ENCODE data around the gene GDF10.

Gene GDF10

GRCh38 chr10:47294501-47294900 lies 5.5 kb upstream of the GDF10 start:
- no peak for DNase-seq

DNA sequence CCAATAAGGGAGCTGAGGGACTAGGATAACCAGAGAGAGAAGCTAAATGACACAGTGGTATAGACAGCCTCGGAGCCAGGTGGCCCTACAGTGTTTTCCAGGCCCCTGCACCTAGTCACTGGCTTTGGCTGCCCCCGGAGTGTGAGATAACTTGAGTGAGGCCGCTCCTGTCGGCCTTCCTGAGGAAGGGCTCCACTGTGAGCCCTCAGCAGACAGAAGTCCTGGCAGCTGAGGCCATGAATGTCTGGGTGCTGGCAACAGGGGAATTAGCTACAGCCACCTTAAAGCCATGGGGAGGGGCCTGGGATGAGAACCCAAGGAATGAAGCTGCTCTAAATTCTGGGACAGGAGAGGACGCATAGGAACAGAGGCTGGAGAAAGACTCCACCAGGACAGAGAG lies 4.6 kb upstream of the GDF10 start:
- DNase-seq: no peak

DNA sequence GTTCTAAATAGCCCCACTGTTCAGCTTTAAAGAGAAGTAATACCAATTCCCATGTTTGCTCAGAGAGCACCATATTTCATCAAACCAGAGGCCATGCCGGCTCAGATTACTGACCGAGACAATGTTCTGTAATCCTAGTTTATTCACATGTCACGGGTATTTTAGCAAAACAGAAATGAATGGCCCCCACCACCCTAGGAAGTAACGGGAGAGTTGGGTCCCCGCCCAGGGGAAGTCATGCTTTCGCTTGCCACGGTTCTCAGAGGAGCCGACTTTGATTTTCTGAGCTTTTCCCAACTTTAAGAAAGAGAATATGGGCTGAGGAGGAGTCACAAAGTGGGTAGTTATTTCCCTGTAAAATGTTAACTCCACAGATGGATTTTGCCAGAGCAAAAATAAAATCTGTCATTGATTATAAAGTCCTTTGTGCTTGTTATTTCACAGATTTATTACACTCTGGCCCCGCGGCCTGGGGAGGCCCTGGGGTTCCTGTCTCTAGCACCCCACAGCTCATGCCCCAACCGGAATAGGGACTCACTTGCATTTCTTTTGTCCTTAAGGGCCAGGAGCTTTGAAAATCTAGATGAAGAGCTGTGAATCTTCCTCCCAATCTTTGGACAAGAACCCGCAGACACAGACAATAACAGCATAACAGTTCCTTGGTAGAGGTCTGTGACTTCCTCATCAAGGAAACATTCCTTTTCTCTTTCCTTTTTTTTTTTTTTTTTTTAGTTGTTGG lies 3.7 kb upstream of the GDF10 start:
- DNase-seq: no peak

DNA sequence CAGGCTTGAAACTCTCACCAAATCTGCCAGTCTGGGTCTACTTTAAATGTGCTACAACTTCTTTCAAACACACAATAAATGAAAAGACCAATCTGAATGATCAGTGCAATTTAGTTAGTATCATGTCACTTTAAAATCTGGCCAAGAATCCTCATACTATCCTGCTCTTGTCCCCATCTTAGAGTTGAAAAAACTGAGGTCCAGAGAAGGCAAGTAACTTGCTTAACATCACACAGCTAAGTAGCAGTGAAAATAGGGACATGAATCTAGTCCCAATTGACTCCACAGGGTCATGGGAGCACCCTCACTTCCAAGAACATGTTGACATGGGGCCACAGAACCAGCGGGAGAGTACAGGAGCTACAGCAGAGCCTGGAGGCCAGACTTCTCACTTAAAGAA lies 3.1 kb upstream of the GDF10 start:
- DNase-seq: no peak

GRCh38 chr10:47297866-47298540 lies 2.0 kb upstream of the GDF10 start:
- DNase-seq: no peak

DNA sequence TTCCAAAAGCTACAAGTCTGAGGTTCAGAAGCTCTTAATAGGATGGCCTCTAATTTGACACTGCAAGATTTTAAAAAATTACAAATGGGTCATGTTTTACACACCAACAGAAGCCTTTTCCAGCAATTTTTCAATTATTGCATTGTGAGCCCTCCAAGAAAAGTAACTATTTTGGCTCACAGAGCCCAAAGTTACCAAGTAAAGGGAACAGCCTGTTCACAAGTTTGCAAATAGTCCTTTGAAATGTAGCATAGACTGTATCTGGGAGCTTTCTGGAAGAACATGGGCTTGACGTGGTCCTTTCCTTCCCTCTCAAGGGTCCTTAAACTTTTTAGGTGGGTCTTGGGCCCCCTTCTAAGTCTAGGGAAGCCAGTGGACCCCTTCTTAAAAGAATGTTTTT lies 1.3 kb upstream of the GDF10 start:
- no peak for DNase-seq

- DNase-seq: no peak
These were observed 483 bp downstream of the GDF10 start for GRCh38 chr10:47300429-47300931.

GRCh38 chr10:47301833-47302232 lies 1.8 kb downstream of the GDF10 start:
- DNase-seq: no peak

DNA sequence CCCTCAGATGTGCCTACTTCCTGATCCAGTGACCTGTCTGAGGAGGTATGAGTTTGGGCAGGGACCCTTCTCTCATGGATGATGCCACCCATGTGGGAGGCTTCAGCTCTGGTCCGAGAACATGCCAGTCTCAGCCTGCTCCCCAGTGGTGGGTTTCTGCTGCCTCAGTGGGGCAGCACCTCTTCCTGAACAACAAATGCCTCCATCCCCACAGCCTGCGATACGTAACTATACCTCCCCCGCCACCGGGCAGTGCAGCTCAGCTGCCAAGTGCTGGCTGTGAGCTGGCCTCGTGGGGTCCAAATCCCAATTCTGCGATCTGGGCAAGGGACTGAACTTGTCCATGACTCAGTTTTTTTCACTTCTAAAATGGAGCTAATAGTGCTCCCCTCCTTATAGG lies 3.1 kb downstream of the GDF10 start:
- no peak for DNase-seq

DNA sequence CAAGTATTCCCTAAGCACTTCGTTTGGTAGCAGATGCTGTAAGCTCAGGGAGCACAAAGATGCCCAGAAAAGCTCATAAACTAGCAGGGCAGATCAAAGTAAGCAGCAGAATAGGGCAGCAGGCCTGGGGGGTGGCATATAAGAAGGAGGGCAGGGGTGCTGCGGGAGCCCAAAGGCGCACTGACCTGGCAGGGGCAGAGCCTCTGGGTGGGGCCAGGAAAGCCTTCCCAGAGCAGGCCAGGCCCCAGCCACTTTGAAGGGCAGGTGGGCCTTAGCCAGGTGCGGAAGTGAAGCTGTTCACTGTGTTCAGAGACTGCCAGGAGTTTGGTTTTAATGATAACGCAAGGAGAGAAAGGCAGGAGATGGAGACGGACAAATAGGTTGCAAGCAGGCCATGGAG lies 3.9 kb downstream of the GDF10 start:
- DNase-seq: no peak

DNA sequence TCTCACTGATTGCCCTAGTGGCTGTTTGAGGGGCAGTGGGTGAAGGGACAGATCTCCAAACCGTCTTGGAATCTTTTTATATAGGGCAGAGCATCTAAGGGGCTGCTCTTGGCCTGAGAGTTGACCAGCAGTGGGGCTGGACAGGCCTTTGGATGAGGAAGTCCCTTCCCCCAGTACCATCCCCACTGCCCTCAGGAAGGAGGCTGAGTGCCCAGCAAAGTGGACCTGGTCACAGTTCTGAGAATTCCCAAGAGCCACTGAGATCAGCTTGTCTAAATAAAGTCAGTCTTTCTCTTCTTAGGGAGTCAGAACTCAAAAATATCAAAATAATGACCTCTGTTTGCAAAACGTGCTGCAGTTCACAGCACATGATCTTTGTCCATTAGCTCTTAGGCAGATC lies 5.6 kb downstream of the GDF10 start:
- DNase-seq: no peak

- DNase-seq: no peak
These were observed 6.6 kb downstream of the GDF10 start for GRCh38 chr10:47306387-47307210.

- no peak for DNase-seq
These were observed 7.4 kb downstream of the GDF10 start for GRCh38 chr10:47307381-47307780.

- no peak for DNase-seq
These were observed 8.8 kb downstream of the GDF10 start for GRCh38 chr10:47308775-47309174.

DNA sequence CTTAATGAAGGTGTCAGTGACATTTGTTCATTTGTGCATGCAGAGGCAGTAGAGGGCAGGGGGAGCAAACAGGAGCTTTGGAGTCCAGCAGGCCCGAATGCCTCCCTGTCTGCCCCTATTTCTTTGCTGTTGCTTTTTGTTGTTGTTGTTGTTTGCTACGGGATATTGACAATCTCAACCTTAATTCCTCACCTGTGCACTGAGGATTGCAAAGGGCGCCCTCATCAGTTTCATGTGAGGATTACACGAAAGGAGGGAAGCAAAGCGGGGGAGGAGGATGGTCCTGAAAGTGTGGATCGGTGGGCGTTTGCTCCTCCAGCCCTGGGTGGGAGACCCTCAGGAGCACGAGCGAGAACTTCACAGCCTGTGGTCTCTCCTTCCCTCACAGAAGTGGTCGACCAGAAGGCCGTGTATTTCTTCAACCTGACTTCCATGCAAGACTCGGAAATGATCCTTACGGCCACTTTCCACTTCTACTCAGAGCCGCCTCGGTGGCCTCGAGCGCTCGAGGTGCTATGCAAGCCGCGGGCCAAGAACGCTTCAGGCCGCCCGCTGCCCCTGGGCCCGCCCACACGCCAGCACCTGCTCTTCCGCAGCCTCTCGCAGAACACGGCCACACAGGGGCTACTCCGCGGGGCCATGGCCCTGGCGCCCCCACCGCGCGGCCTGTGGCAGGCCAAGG lies 9.6 kb downstream of the GDF10 start:
- DNase-seq: no peak

DNA sequence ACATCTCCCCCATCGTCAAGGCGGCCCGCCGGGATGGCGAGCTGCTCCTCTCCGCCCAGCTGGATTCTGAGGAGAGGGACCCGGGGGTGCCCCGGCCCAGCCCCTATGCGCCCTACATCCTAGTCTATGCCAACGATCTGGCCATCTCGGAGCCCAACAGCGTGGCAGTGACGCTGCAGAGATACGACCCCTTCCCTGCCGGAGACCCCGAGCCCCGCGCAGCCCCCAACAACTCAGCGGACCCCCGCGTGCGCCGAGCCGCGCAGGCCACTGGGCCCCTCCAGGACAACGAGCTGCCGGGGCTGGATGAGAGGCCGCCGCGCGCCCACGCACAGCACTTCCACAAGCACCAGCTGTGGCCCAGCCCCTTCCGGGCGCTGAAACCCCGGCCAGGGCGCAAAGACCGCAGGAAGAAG lies 10.1 kb downstream of the GDF10 start:
- no peak for DNase-seq

DNA sequence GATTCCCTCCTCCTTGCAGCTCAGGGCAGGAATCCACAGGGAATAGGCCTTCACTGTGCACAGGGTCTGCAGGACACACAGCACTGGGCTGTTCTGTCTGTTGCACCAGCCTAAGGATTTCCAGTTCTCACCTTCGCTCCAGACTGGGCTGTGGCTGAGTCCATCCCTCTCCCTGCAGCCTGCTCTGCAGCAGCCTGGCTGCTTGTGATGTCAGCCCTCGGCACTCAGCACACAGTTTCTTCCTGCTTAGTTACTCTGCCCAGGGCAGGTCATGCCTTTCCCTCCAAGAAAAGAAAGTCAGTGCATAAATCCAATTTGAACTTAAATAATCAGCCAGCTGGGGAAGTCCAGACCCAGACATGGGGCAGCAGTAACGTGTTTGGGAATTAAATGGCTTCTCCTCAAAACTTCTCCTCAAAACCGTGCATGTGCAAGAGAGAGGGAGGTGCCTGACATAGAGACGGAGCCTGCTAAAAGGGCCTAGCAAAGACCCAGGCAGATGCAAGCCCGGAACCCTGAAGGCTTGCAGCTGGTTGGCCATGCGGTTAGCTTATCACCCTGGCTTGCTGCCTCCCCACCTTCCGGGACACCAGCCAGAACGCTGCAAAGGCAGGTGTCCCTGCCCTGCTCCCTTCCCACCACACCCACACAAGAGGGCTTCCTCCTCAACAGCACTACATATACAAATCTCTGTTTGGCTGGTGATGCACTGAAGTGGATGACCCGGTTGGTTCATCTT lies 11.4 kb downstream of the GDF10 start:
- DNase-seq: peak; percentile 71

DNA sequence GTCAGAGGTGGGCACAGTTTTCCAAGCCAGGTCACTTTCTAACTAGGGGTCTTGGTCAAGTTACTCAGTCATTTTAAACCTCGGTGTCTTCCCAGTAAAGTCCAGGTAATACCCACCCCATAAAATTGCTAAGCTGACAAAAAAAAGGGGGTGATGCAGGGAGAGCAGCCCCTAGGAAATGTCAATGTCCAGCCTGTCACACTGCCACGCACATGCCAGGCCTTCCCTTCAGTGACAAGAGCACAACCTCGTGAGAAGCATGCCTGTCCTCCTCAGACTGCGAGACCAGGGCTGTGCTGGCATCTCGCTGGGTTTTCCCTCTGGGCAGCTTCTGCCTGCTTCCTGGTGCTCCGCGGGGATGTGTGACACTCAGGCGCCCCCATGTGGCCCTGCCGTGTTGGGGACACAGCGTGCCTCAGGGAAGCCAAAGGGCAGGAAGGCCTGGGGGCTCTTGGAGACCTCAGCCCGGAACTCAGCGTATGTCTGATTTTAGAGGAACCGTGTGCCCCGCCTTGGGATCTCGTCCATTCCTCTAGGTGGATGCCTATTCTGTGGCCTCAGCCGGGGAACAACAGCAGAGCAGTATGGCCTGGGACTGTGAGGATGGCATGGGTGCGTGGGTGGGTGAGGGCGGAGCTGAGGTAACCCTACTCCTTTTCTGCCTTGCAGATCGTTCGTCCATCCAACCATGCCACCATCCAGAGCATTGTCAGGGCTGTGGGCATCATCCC lies 12.1 kb downstream of the GDF10 start:
- peak; percentile 76 for DNase-seq

DNA sequence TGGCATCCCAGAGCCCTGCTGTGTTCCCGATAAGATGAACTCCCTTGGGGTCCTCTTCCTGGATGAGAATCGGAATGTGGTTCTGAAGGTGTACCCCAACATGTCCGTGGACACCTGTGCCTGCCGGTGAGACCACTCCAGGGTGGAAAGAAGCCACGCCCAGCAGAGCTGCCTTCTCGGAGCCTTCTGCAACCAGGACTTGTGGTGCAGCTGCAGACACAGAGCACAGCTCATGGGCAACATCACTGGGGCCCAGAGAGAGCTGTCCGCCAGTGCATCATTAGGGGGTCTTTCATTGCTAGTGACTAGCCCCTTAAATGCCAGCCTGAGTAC lies 12.6 kb downstream of the GDF10 start:
- DNase-seq: no peak

GRCh38 chr10:47314416-47314970 lies 14.5 kb downstream of the GDF10 start:
- no peak for DNase-seq

GRCh38 chr10:47315421-47315820 lies 15.4 kb downstream of the GDF10 start:
- no peak for DNase-seq

Data from central memory CD4-positive, alpha-beta T cell (primary cell).